NT2/D1 (cell line): Measurements from ENCODE around the gene TMC3.

ENCODE experiments used
- SUZ12 ChIP-seq: IDR thresholded peaks from 2 replicates; pipeline ENCODE4 v1.6.1; 2011; ENCODE audit not compliant: insufficient read length, insufficient read depth; ENCODE audit errors: extremely low read depth
- ZNF274 ChIP-seq: IDR thresholded peaks from 2 replicates; pipeline ENCODE4 v1.6.1; 2011; ENCODE audit warnings: mild to moderate bottlenecking, low read depth, low read length

GRCh38 chr15:81326466-81327212, 47.4 kb downstream of the TMC3 start:
- TF ChIP-seq ZNF274 (no peak), SUZ12 (no peak)
